Heart left ventricle (tissue), 16 donors: Measurements from ENCODE around the gene G6PC2. TPM values are rescaled to one million over a fixed set of nuclear protein-coding genes. Genes with fewer than 3 reads are reported as not detected.

Experiments
- ATAC-seq, 4 donors: fragments of 200-7000 bp; cut with Tn5 transposase; one replicate each; pipeline ENCODE4 v1.9.1; 2020 to 2022; ENCODE audit warnings: moderate library complexity in 4 of 4, mild to moderate bottlenecking in 3 of 4, moderate number of reproducible peaks in 1 of 4
- DNase-seq, 5 donors: peaks; one replicate each; pipeline ENCODE4 v3.0.0-alpha.2; 2020
- H3K27ac ChIP-seq, 12 donors: fragments of 200-600 bp; sonication (generic) in 4 of 12; one replicate each; pipeline versions ENCODE4 v1.5.0 to v1.8.0; 2016 to 2022; ENCODE audit warnings: mild to moderate bottlenecking in 2 of 12
- H3K27me3 ChIP-seq, 9 donors: fragments of 200-600 bp; sonication (generic) in 2 of 9; one replicate each; pipeline versions ENCODE4 v1.5.1 to v1.8.0; 2016 to 2022; ENCODE audit warnings: mild to moderate bottlenecking in 3 of 9
- H3K36me3 ChIP-seq, 9 donors: fragments of 200-600 bp; sonication (generic) in 2 of 9; one replicate each; pipeline versions ENCODE4 v1.5.0 to v1.8.0; 2018 to 2022; ENCODE audit warnings: mild to moderate bottlenecking in 2 of 9
- H3K4me1 ChIP-seq, 12 donors: fragments of 200-600 bp; sonication (generic) in 4 of 12; one replicate each; pipeline versions ENCODE4 v1.5.0 to v1.8.0; 2016 to 2022; ENCODE audit warnings: mild to moderate bottlenecking in 3 of 12
- H3K4me3 ChIP-seq, 12 donors: fragments of 200-600 bp; sonication (generic) in 4 of 12; one replicate each; pipeline versions ENCODE4 v1.5.0 to v1.8.0; 2017 to 2022; ENCODE audit warnings: mild to moderate bottlenecking in 9 of 12, moderate library complexity in 4 of 12
- H3K9me3 ChIP-seq, 12 donors: fragments of 200-600 bp; sonication (generic) in 4 of 12; one replicate each; pipeline versions ENCODE4 v1.5.0 to v1.8.0; 2016 to 2022; ENCODE audit warnings: mild to moderate bottlenecking in 1 of 12
- POLR2A ChIP-seq, 2 donors: fragments of 450-650 bp; IDR thresholded peaks; one replicate each; pipeline ENCODE4 v1.6.1; 2017; ENCODE audit warnings: antibody characterized with exemption in 2 of 2, mild to moderate bottlenecking in 2 of 2, moderate library complexity in 2 of 2
- WGBS, 4 donors: extraction: QIAGEN DNeasy Blood & Tissue Kit in 2 of 4; methylation state at CpG; one replicate each; pipeline versions ENCODE4 v1.1.5 to v1.1.7; 2013 to 2018; 5-methylcytosine and 5-hydroxymethylcytosine counted together
- intact Hi-C, 10 donors: fragments of 100-400 bp; cut with DNase I; formaldehyde crosslinking; loops; one replicate each; pipeline versions ENCODE4 v1.11.1 to v1.14.2; 2022
- polyA plus RNA-seq, 2 donors: library from polyadenylated mRNA; stranded (reverse); fragments of 200-250 nt; gene quantifications; one replicate each; pipeline ENCODE4 v1.2.3, GENCODE V29; 2013
- total RNA-seq, 9 donors: library from RNA; depleted of rRNA in 2 of 9; stranded (reverse); fragments of >200 nt in 2 of 9; fragmentation: NEBNext Ultra II Directional in 3 of 9; extraction: Animal tissue kit (Norgen Biotek cat#: 25700) in 3 of 9; gene quantifications; one replicate each; pipeline versions ENCODE4 v1.1.0 to v1.2.4, GENCODE V29; 2016 to 2023
- TF ChIP-seq, protein P1 (sequence below), 12 donors: fragments of 200-600 bp; sonication (generic) in 4 of 12; IDR thresholded peaks; one replicate each; pipeline versions ENCODE4 v1.5.0 to v1.8.0; 2018 to 2022; ENCODE audit warnings: antibody characterized with exemption in 12 of 12, mild to moderate bottlenecking in 5 of 12
- donor health status: ischemic (EF 13 %, LVEDD 7.1; RV severe dilation, severe dysfunction).
- donor health status: healthy with polysubstance abuse.
- donor health status: DM: no; HTN: yes; CAD: no.
- donor health status: DM: no; HTN: no; CAD: no.
- donor health status: ischemic (EF 25% LVEDD 6.9; RV normal size, moderate dysfunction).
- donor health status: ischemic (EF 25% LVEDD 5.7; RV mildly dilated, moderate dysfunction).
- donor health status: healthy.
- donor health status: DM: yes; HTN: yes; CAD: no.
- donor health status: ischemic (EF 35%, LVEDD 5.7; RV mildly dilated, moderate dysfunction).
- donor health status: nonischemic (EF 11% LVEDD 7.7; RV severe dilation, severe dysfunction).
- donor health status: DM: yes; HTN: yes; CAD: no.
- donor health status: PGD.
- donor health status: ischemic (EF 29% LVEDD 5.4; RV normal size, mild dysfunction).
- donor health status: nonischemic (EF 23%, LVEDD 6.1; RV moderate dilation, normal function).

G6PC2 gene
- total and polyA plus RNA-seq, 11 donors, result 0.12 to 0.21 TPM; not detected in 9

- WGBS, 4 donors, result 83 to 97% (median 90%) methylated on average over 1 of the region's 1 CpG
- no peaks in the 10 kb centered on the region for H3K4me1 ChIP-seq
- H3K27ac ChIP-seq, result no peak overlapping the region
- no peak for TF ChIP-seq POLR2A (IDR thresholded peaks at IDR 0.05)
- TF ChIP-seq, protein P1, sequence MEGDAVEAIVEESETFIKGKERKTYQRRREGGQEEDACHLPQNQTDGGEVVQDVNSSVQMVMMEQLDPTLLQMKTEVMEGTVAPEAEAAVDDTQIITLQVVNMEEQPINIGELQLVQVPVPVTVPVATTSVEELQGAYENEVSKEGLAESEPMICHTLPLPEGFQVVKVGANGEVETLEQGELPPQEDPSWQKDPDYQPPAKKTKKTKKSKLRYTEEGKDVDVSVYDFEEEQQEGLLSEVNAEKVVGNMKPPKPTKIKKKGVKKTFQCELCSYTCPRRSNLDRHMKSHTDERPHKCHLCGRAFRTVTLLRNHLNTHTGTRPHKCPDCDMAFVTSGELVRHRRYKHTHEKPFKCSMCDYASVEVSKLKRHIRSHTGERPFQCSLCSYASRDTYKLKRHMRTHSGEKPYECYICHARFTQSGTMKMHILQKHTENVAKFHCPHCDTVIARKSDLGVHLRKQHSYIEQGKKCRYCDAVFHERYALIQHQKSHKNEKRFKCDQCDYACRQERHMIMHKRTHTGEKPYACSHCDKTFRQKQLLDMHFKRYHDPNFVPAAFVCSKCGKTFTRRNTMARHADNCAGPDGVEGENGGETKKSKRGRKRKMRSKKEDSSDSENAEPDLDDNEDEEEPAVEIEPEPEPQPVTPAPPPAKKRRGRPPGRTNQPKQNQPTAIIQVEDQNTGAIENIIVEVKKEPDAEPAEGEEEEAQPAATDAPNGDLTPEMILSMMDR (IDR thresholded peaks at IDR 0.05), result no peak
- no peaks in the 10 kb centered on the region for H3K27me3 ChIP-seq
- DNase-seq (no peak), ATAC-seq (no peak)
- peaks cover 0 to 25% (median 6%) of the 10 kb centered on the region in 12 donors for H3K9me3 ChIP-seq
- H3K4me3 ChIP-seq, result no peak overlapping the region
- intact Hi-C loops, result no loop called here
- no peaks in the 10 kb centered on the region for H3K36me3 ChIP-seq
These were observed 50.8 kb downstream of the G6PC2 start for GRCh38 chr2:168951871-168952270.

DNA sequence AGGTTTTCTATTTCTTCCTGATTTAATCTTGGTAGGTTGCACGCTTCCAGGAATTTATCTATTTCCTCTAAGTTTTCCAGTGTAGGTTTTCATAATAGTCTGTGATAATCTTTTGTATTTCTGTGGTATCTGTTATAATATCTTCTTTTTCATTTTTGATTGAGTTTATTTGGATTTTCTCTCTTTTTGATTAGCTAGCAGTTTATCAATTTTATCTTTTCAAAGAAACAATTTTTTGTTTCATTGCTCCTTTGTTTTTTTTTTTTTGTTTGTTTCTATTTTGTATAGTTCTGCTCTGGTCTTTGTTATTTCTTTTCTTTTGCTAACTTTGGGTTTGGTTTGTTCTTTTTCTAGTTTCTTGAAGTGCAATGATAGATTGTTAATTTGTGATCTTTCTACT lies 51.3 kb downstream of the G6PC2 start:
- 69 to 73% (median 72%) methylated on average over 1 of the region's 1 CpG for WGBS, 4 donors
- DNase-seq, result no peak
- TF ChIP-seq, protein P1 (IDR thresholded peaks at IDR 0.05), result no peak
- TF ChIP-seq POLR2A (IDR thresholded peaks at IDR 0.05), result no peak
- Histone ChIP-seq H3K4me1 (no peaks in the 10 kb centered on the region), H3K27me3 (no peaks in the 10 kb centered on the region), H3K9me3 (peaks cover 0 to 25% (median 6%) of the 10 kb centered on the region in 12 donors), H3K27ac (no peak overlapping the region), H3K36me3 (no peaks in the 10 kb centered on the region), H3K4me3 (no peak overlapping the region)
- intact Hi-C loops, result no loop called here
- ATAC-seq, result no peak

DNA sequence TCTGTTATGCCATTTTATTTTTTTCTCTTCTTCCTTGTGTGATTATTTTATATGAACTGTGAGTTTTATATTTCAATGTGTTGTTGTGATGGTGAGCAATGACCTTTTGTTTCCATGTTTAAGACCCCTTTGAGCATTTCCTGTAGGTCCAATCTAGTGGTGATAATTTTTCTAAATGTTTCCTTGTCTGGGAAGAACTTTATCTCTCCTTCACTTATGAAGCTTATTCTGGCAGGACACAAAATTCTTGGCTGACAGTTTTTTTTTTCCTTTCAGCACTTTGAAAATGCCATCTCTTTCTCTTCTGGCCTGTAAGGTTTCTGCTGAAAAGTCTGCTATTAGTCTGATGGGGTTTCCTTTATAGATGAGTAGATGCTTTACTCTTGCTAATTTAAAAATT lies 53.2 kb downstream of the G6PC2 start:
- DNase-seq, result no peak
- no peak overlapping the region for H3K27ac ChIP-seq
- H3K27me3 ChIP-seq, result no peaks in the 10 kb centered on the region
- intact Hi-C loops, result no loop called here
- H3K36me3 ChIP-seq, result no peaks in the 10 kb centered on the region
- H3K4me1 ChIP-seq, result no peaks in the 10 kb centered on the region
- TF ChIP-seq, protein P1 (IDR thresholded peaks at IDR 0.05), result no peak
- no peak for TF ChIP-seq POLR2A (IDR thresholded peaks at IDR 0.05)
- no peak for ATAC-seq
- no peak overlapping the region for H3K4me3 ChIP-seq
- H3K9me3 ChIP-seq, result peaks cover 0 to 25% (median 6%) of the 10 kb centered on the region in 12 donors

GRCh38 chr2:168955321-168955720 lies 54.2 kb downstream of the G6PC2 start:
- H3K9me3 ChIP-seq, result peaks cover 0 to 21% (median 6%) of the 10 kb centered on the region in 12 donors
- ATAC-seq, result no peak
- H3K36me3 ChIP-seq, result no peaks in the 10 kb centered on the region
- no peak overlapping the region for H3K27ac ChIP-seq
- WGBS, 4 donors, result 88 to 92% (median 89%) methylated on average over 4 of the region's 4 CpGs
- no peaks in the 10 kb centered on the region for H3K27me3 ChIP-seq
- no peak for DNase-seq
- H3K4me3 ChIP-seq, result no peak overlapping the region
- H3K4me1 ChIP-seq, result no peaks in the 10 kb centered on the region
- intact Hi-C loops, result no loop called here
- TF ChIP-seq, protein P1 (IDR thresholded peaks at IDR 0.05), result no peak
- TF ChIP-seq POLR2A (IDR thresholded peaks at IDR 0.05), result no peak
